GM12872 (cell line): ENCODE measurements around the gene ING2.

Experiments
- CTCF ChIP-seq: IDR thresholded peaks from 3 replicates; pipeline ENCODE4 v1.5.1; 2011; ENCODE audit warnings: low read depth, mild to moderate bottlenecking, low read length, moderate library complexity; ENCODE audit not compliant: insufficient read depth

Gene ING2

GRCh38 chr4:183527326-183527725, 22.5 kb downstream of the ING2 start:
- TF ChIP-seq CTCF: no peak

GRCh38 chr4:183532821-183533220, 28.0 kb downstream of the ING2 start:
- TF ChIP-seq CTCF: no peak

GRCh38 chr4:183533698-183534097, 28.8 kb downstream of the ING2 start:
- no peak for TF ChIP-seq CTCF

- TF ChIP-seq CTCF: no peak
Observed at GRCh38 chr4:183540410-183541009, 35.7 kb downstream of the ING2 start.

GRCh38 chr4:183541010-183541751, 36.3 kb downstream of the ING2 start:
- no peak for TF ChIP-seq CTCF

- TF ChIP-seq CTCF: no peak
Observed at GRCh38 chr4:183541752-183542040, 36.8 kb downstream of the ING2 start.

- TF ChIP-seq CTCF: no peak
Observed at GRCh38 chr4:183543435-183543834, 38.6 kb downstream of the ING2 start.
